PC-3 (cell line): ENCODE measurements around the gene CABP7.

Source experiments
- EZH2phosphoT487 ChIP-seq: fragments of 300-600 bp; sonication (generic); IDR thresholded peaks from 2 replicates; pipeline ENCODE4 v1.6.1; 2018; ENCODE audit warnings: mild to moderate bottlenecking, antibody characterized with exemption, low read length, borderline replicate concordance
- TF ChIP-seq, protein P1 (sequence below): fragments of 300-600 bp; sonication (generic); conservative IDR thresholded peaks from 2 replicates; pipeline ENCODE4 v1.5.1; 2017; ENCODE audit warnings: antibody characterized with exemption, low read depth, mild to moderate bottlenecking, low read length

DNA sequence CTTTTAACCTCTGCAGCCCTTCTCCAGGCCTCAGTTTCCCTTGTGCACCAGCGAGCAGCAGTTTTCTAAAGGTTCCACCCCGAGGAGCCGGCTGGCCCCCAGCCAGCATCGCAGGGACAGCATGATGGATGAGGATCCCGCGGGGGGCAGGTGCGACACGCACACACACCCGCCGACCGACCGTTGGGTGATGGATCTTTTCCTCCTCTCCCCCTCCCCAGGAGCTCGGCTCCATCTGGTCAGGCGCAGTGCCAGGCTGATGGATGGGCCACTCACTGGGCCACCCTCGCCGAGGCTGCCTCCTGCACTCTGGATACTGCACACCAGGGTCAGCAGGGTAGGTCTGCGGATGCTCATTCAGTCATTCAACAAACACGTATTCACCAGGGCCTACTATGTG, 12.8 kb upstream of the CABP7 start:
- TF ChIP-seq, protein P1, sequence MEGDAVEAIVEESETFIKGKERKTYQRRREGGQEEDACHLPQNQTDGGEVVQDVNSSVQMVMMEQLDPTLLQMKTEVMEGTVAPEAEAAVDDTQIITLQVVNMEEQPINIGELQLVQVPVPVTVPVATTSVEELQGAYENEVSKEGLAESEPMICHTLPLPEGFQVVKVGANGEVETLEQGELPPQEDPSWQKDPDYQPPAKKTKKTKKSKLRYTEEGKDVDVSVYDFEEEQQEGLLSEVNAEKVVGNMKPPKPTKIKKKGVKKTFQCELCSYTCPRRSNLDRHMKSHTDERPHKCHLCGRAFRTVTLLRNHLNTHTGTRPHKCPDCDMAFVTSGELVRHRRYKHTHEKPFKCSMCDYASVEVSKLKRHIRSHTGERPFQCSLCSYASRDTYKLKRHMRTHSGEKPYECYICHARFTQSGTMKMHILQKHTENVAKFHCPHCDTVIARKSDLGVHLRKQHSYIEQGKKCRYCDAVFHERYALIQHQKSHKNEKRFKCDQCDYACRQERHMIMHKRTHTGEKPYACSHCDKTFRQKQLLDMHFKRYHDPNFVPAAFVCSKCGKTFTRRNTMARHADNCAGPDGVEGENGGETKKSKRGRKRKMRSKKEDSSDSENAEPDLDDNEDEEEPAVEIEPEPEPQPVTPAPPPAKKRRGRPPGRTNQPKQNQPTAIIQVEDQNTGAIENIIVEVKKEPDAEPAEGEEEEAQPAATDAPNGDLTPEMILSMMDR, result no peak
- TF ChIP-seq EZH2phosphoT487, result no peak
